ENCODE measurements around the gene PDE11A. TPM values are rescaled to one million over a fixed set of nuclear protein-coding genes. Genes with fewer than 3 reads are reported as not detected.

PDE11A gene
- total and polyA plus RNA-seq, 2 experiments from 2014 or later: 0.34 to 0.86 TPM

DNA sequence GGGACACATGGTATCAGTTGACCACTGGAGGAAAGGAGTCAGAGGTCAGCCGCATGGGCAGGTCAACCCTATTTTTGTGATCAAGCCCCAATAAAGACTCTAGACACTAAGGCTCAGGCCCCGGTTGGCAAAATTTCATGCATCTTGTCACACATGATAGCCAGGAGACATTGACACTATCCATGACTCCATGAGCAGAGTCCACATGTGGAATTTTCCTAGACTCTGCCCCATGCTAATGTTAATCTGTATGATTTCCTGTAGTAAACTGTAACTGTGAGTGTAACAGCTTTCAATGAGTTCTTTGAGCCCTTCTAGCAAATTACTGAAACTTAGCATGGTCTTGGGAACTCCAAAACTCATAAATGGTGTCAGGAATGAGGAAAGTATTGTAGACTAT is 192.3 kb downstream of the PDE11A start:
- TF ChIP-seq EZH2phosphoT487 (IDR thresholded peaks at IDR 0.05; ENCODE audit: insufficient read depth, low read depth) (no peak), EZH2 (IDR thresholded peaks at IDR 0.05; ENCODE audit: insufficient read depth, poor library complexity, severe bottlenecking) (no peak)
- no peaks in the 10 kb centered on the region for H3K79me2 ChIP-seq (ENCODE audit: insufficient read depth)
- in situ Hi-C loops (cut with MboI): no loop called here
- H3K9ac ChIP-seq: no peak overlapping the region
- WGBS, 2 experiments (ENCODE audit: low coverage in 1 of 2, low lambda C conversion rate in 2 of 2, missing lambda C conversion rate in 2 of 2): 32 to 39% methylated on average over 2 of the region's 2 CpGs
- no peak overlapping the region for H2AFZ ChIP-seq
- no peaks in the 10 kb centered on the region for H4K20me1 ChIP-seq (ENCODE audit: insufficient read depth)
- no peaks in the 10 kb centered on the region for H3K4me1 ChIP-seq (ENCODE audit: insufficient read depth)
- H3K4me2 ChIP-seq (ENCODE audit: unreplicated experiment): no peak overlapping the region
- H3K9me3 ChIP-seq (ENCODE audit: low read depth): no peaks in the 10 kb centered on the region
- no peak overlapping the region for H3K27ac ChIP-seq
- no peak for DNase-seq
- no peaks in the 10 kb centered on the region for H3K27me3 ChIP-seq (replicated peaks; ENCODE audit: insufficient read depth)
- no peaks in the 10 kb centered on the region for H3K9me2 ChIP-seq (ENCODE audit: insufficient read depth)
- H3K4me3 ChIP-seq: no peak overlapping the region
- no peaks in the 10 kb centered on the region for H3F3A ChIP-seq (ENCODE audit: insufficient read depth)
- H3K36me3 ChIP-seq (ENCODE audit: low read depth): no peaks in the 10 kb centered on the region

DNA sequence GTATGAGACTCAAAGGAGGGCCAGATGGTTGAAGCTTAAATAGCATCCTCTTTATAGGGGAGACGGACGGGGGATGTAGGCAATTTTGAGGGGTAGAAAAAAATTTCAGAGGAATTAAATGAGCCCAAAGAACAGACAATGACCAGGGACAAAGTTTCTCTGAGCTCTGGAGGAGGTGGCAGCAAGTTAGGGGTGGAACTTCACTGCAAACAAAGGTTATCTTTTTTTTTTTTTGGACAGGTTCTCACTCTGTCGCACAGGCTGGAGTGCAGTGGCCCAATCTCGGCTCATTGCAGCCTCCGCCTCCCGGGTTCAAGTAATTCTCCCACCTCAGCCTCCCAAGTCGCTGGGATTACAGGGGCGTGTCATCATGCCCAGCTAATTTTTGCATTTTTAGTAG is 195.6 kb downstream of the PDE11A start:
- no peaks in the 10 kb centered on the region for H3K36me3 ChIP-seq (ENCODE audit: low read depth)
- 16 to 26% methylated on average over 5 to 7 of the region's 8 CpGs for WGBS, 2 experiments (ENCODE audit: low coverage in 1 of 2, low lambda C conversion rate in 2 of 2, missing lambda C conversion rate in 2 of 2)
- no peak overlapping the region for H3K9ac ChIP-seq
- DNase-seq: no peak
- H4K20me1 ChIP-seq (ENCODE audit: insufficient read depth): no peaks in the 10 kb centered on the region
- H3K4me1 ChIP-seq (ENCODE audit: insufficient read depth): no peaks in the 10 kb centered on the region
- H3K27me3 ChIP-seq (replicated peaks; ENCODE audit: insufficient read depth): no peaks in the 10 kb centered on the region
- in situ Hi-C loops (cut with MboI): no loop called here
- no peaks in the 10 kb centered on the region for H3F3A ChIP-seq (ENCODE audit: insufficient read depth)
- no peak overlapping the region for H2AFZ ChIP-seq
- H3K27ac ChIP-seq: no peak overlapping the region
- TF ChIP-seq EZH2 (IDR thresholded peaks at IDR 0.05; ENCODE audit: insufficient read depth, poor library complexity, severe bottlenecking) (no peak), EZH2phosphoT487 (IDR thresholded peaks at IDR 0.05; ENCODE audit: insufficient read depth, low read depth) (no peak)
- no peaks in the 10 kb centered on the region for H3K9me3 ChIP-seq (ENCODE audit: low read depth)
- no peaks in the 10 kb centered on the region for H3K9me2 ChIP-seq (ENCODE audit: insufficient read depth)
- no peaks in the 10 kb centered on the region for H3K79me2 ChIP-seq (ENCODE audit: insufficient read depth)
- no peak overlapping the region for H3K4me3 ChIP-seq
- no peak overlapping the region for H3K4me2 ChIP-seq (ENCODE audit: unreplicated experiment)

DNA sequence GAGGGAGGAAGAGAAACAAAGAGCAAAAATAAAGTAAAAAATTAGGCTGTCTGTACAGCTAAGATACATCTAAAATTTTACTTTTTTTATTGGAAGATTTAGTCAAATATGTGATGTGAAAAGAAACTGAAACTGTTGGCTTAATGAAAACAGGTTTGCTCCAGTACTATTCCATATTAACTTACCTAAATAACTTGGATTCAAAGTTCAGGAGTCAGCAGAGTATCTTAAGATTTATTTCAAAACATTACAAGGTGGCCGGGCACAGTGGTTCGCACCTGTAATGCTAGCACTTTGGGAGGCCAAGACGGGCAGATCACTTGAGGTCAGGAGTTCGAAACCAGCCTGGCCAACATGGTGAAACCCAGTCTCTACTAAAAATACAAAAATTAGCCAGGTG is 197.9 kb downstream of the PDE11A start:
- TF ChIP-seq EZH2phosphoT487 (IDR thresholded peaks at IDR 0.05; ENCODE audit: insufficient read depth, low read depth): no peak
- no peak for TF ChIP-seq EZH2 (IDR thresholded peaks at IDR 0.05; ENCODE audit: insufficient read depth, poor library complexity, severe bottlenecking)
- no peaks in the 10 kb centered on the region for H3K9me3 ChIP-seq (ENCODE audit: low read depth)
- in situ Hi-C loops (cut with MboI): no loop called here
- no peaks in the 10 kb centered on the region for H3K9me2 ChIP-seq (ENCODE audit: insufficient read depth)
- WGBS, 2 experiments (ENCODE audit: low coverage in 1 of 2, low lambda C conversion rate in 2 of 2, missing lambda C conversion rate in 2 of 2): 35 to 49% methylated on average over 4 of the region's 4 CpGs
- H3F3A ChIP-seq (ENCODE audit: insufficient read depth): no peaks in the 10 kb centered on the region
- H3K4me3 ChIP-seq: no peak overlapping the region
- no peak overlapping the region for H3K27ac ChIP-seq
- no peak overlapping the region for H3K9ac ChIP-seq
- H2AFZ ChIP-seq: no peak overlapping the region
- H3K27me3 ChIP-seq (replicated peaks; ENCODE audit: insufficient read depth): no peaks in the 10 kb centered on the region
- no peaks in the 10 kb centered on the region for H3K4me1 ChIP-seq (ENCODE audit: insufficient read depth)
- no peaks in the 10 kb centered on the region for H3K36me3 ChIP-seq (ENCODE audit: low read depth)
- no peaks in the 10 kb centered on the region for H3K79me2 ChIP-seq (ENCODE audit: insufficient read depth)
- no peak overlapping the region for H3K4me2 ChIP-seq (ENCODE audit: unreplicated experiment)
- no peak for DNase-seq
- no peaks in the 10 kb centered on the region for H4K20me1 ChIP-seq (ENCODE audit: insufficient read depth)

DNA sequence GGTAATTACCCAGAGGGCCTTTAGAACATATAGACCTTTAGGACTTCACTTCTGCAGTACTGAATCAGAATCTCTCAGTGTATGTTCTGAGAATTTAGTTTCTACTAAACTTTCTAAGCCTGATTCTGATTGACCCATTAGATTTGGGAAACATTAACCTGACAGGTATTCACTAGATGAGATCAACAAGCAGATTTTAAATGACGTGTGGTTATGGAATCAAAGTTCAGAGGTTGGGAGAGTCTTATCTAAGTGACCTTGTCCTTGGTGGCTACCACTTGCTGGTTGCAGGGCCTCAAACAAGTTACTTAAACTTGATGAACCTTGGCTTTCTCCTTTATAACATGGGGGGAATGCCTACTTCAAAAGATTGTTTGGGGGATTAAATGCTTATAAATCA is 198.7 kb downstream of the PDE11A start:
- Histone ChIP-seq H2AFZ (no peak overlapping the region), H3K9me3 (ENCODE audit: low read depth) (no peaks in the 10 kb centered on the region), H3K27me3 (replicated peaks; ENCODE audit: insufficient read depth) (no peaks in the 10 kb centered on the region), H3K9me2 (ENCODE audit: insufficient read depth) (no peaks in the 10 kb centered on the region), H3K4me1 (ENCODE audit: insufficient read depth) (no peaks in the 10 kb centered on the region), H3K36me3 (ENCODE audit: low read depth) (no peaks in the 10 kb centered on the region), H3K79me2 (ENCODE audit: insufficient read depth) (no peaks in the 10 kb centered on the region), H3K4me2 (ENCODE audit: unreplicated experiment) (no peak overlapping the region), H4K20me1 (ENCODE audit: insufficient read depth) (no peaks in the 10 kb centered on the region), H3K27ac (no peak overlapping the region), H3K4me3 (no peak overlapping the region), H3F3A (ENCODE audit: insufficient read depth) (no peaks in the 10 kb centered on the region), H3K9ac (no peak overlapping the region)
- DNase-seq: no peak
- in situ Hi-C loops (cut with MboI): no loop called here
- 6 to 20% methylated on average over 1 of the region's 1 CpG for WGBS, 2 experiments (ENCODE audit: low coverage in 1 of 2, low lambda C conversion rate in 2 of 2, missing lambda C conversion rate in 2 of 2)
- TF ChIP-seq EZH2 (IDR thresholded peaks at IDR 0.05; ENCODE audit: insufficient read depth, poor library complexity, severe bottlenecking) (no peak), EZH2phosphoT487 (IDR thresholded peaks at IDR 0.05; ENCODE audit: insufficient read depth, low read depth) (no peak)

DNA sequence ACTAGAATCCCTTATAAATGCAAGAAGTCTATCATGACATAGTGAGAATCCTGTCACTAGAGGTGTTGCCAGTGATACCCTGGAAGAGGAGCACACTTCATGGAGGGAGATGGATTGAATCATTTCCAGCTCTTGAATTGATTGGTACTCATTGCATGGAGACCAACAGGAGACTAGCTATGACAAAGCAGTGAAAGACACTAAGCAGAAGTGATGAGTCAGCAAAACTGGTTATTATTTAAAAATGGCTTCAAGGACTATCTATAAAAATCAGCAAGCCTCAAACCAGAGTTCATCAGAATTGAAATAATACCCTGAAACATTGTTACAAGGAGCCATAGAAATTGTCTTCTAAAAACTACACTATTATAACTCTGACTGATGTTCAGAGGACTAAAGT is 200.3 kb downstream of the PDE11A start:
- Histone ChIP-seq H3K4me3 (no peak overlapping the region), H3K4me1 (ENCODE audit: insufficient read depth) (no peaks in the 10 kb centered on the region), H3K4me2 (ENCODE audit: unreplicated experiment) (no peak overlapping the region), H2AFZ (no peak overlapping the region), H3K9me2 (ENCODE audit: insufficient read depth) (no peaks in the 10 kb centered on the region), H3K27ac (no peak overlapping the region), H3F3A (ENCODE audit: insufficient read depth) (no peaks in the 10 kb centered on the region), H3K27me3 (replicated peaks; ENCODE audit: insufficient read depth) (no peaks in the 10 kb centered on the region), H4K20me1 (ENCODE audit: insufficient read depth) (no peaks in the 10 kb centered on the region), H3K9me3 (ENCODE audit: low read depth) (no peaks in the 10 kb centered on the region), H3K9ac (no peak overlapping the region), H3K79me2 (ENCODE audit: insufficient read depth) (no peaks in the 10 kb centered on the region), H3K36me3 (ENCODE audit: low read depth) (no peaks in the 10 kb centered on the region)
- in situ Hi-C loops (cut with MboI): no loop called here
- DNase-seq: peak; percentile 6
- TF ChIP-seq EZH2phosphoT487 (IDR thresholded peaks at IDR 0.05; ENCODE audit: insufficient read depth, low read depth) (no peak), EZH2 (IDR thresholded peaks at IDR 0.05; ENCODE audit: insufficient read depth, poor library complexity, severe bottlenecking) (no peak)

All from GM23248 (cell line).